Renal cortex interstitium (tissue), 11 donors: Measurements from ENCODE around the gene CASZ1. TPM values are rescaled to one million over a fixed set of nuclear protein-coding genes. Genes with fewer than 3 reads are reported as not detected.

Experiments used
- DNase-seq, 11 donors: peaks; one replicate each; pipeline ENCODE4 v3.0.0-alpha.2; 2013; ENCODE audit warnings: low read depth in 9 of 11, low spot score in 4 of 11; ENCODE audit errors: extremely low read depth in 1 of 11
- polyA plus RNA-seq, 3 donors: library from polyadenylated mRNA; unstranded; fragments of 120-200 nt; gene quantifications; one replicate each; pipeline ENCODE4 v1.2.1, GENCODE V29; 2013; ENCODE audit not compliant: insufficient read length in 3 of 3

CASZ1 gene
- polyA plus RNA-seq, 3 donors, result 15.7 to 28.3 (median 18.4) TPM

DNA sequence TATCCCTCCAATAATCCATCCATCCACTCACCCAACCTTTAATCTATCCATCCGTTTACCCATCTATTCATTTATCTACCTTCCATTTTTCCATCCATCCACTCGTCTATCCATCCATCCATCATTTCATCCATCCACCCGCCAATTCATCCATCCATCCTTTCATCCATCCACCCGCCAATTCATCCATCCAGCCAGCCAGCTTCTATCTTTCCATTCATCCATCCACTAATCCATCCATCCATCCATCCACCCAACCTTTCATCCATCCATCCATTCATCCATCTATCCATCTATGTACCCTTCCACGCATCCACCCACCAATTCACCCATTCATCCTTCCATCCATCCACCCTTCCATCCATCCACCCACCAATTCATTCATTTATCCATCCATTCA, 10.5 kb upstream of the CASZ1 start:
- DNase-seq, result no peak

- no peak for DNase-seq
Observed at GRCh38 chr1:10803971-10804820, 7.8 kb upstream of the CASZ1 start.

GRCh38 chr1:10802944-10803715, 6.7 kb upstream of the CASZ1 start:
- DNase-seq, result no peak

- DNase-seq, result no peak
Observed at GRCh38 chr1:10800778-10801177, 4.3 kb upstream of the CASZ1 start.

DNA sequence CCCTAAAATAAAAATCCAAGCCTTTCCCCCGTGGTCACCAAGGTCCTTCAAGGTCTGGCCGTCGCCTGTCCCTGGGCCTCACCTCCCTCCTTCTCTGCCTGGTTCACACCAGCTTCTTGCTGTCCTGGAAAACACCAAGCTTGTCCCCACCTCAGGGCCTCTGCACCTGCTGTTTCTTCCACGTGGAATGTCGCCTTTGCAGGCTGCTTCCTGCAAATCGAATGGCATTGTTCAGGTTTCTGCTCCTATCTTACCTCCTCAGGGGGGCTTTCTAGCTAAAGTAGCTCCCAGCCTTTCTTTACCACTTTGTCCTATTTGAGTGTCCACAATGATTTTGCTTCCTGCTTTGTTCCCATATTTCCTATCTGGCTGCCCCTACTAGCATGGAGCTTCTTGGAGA, 3.3 kb upstream of the CASZ1 start:
- no peak for DNase-seq

DNA sequence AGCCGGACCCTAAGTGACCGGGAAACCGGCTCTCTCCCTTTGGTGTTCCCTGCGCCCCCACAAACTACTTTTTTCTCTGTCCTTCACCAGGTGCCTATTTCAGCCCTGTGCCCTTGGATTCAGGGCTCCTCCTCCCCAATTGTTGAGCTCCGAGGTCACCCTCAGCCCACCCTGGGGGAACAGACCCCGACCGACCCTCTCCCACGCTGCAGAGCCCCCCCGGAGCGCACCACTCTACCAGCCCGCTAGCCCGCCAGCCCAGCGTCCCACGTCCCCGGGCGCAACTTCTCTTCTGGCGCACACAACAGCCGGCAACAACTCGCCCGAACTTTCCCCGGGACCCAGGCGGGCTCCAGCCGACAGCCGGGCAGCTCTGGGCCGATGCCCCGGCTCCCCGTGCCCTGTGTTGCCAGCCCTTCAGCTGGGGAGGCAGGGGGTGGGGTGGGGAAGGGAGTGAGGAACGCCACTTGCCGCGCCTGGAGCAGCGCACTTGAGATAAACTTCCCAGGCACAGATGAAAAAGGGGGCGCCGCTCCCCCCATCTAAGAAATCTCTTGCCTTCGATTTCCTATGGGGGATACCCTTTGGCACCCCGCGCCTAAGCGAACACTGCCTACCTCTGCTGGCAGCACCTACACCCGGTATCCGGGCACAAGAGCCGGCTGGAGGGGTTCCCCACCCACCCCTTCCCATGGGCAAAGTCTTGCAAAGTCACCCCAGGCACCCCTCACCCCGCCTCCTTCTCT, 997 bp downstream of the CASZ1 start:
- DNase-seq, result no peak

GRCh38 chr1:10794724-10795275, 1.6 kb downstream of the CASZ1 start:
- no peak for DNase-seq

DNA sequence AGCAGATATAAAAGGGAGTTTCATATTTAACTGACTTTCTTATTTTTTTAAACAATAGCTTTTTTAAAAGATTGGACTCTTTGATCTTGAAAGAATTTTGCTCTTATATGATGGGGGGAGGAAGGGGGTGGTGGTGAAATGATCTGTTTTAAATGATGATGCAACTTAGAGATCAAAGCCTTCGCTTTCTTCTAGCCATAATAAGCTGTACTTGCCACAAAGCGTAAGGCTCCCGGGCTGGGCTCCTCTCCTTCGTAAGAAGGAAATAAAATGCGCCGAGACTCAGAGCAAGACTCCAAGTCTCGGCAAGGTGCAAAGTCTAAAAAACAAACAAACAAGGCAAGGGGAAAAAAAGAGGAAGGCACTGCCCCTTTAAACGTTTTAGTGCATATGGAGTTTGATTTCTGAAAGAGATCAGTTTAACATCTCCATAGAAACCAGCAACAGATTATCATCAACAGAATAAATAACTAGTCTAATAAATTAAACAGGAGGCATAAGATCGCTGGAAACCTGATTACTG, 3.3 kb downstream of the CASZ1 start:
- DNase-seq, result no peak

GRCh38 chr1:10791105-10791951, 5.1 kb downstream of the CASZ1 start:
- DNase-seq, result peak in 1 of 11 donors; percentile 63

- peak in 2 of 11 donors; percentile 75 to 77 for DNase-seq
Observed at GRCh38 chr1:10789803-10790702, 6.4 kb downstream of the CASZ1 start.

GRCh38 chr1:10789047-10789791, 7.2 kb downstream of the CASZ1 start:
- no peak for DNase-seq

- no peak for DNase-seq
Observed at GRCh38 chr1:10788592-10789006, 7.8 kb downstream of the CASZ1 start.

- DNase-seq, result no peak
Observed at GRCh38 chr1:10787286-10787685, 9.2 kb downstream of the CASZ1 start.

- no peak for DNase-seq
Observed at GRCh38 chr1:10785728-10786638, 10.5 kb downstream of the CASZ1 start.

DNA sequence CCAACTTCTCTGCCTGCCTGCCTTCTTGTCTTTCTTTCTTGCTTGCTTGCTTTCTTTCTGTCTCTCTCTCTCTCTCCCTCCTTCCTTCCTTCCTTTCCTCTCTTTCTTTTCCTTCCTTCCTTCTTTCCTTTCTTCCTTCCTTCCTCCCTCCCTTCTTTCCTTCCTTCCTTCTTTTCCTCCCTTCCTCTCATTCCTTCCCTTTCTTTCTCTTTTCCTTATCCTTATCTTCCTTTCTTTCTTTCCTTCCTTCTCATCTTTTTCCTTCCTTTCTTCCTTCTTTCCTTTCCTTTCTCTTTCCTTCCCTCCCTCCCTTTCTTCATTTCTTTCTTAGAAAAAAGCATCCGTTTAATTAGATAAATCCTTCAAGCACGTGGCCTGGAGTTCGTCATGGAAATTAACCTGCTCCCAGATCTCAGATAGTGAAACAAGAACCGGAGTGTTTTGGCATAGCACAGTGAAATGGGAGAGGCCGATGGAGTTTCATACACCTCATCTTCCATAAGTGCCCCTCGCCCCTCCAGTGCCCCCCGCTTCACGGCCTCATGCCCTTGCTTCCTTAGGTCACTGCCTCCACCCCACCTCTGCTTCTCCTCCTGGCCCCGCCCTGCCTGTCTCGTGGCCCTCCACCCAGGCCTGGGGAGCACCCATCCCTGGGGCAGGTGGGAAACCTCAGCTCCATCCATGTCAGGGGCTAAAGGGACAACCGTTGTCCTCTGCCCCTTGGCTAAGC, 11.3 kb downstream of the CASZ1 start:
- no peak for DNase-seq
